Cerebellar cortex (tissue), 1 donor: Measurements from ENCODE around the gene GGACT.
A peak's percentile ranks its signal among the peaks of the same experiment; 100 is the strongest.
"Not testable (repeated sequence)": the region's sequence is repeated elsewhere in the genome, so short reads cannot be mapped to it uniquely, and the experiment has no call there.

Experiments
- DNase-seq: peaks from one replicate; pipeline ENCODE4 v3.0.0-alpha.2; 2015; ENCODE audit warnings: low spot score

The GGACT gene

DNA sequence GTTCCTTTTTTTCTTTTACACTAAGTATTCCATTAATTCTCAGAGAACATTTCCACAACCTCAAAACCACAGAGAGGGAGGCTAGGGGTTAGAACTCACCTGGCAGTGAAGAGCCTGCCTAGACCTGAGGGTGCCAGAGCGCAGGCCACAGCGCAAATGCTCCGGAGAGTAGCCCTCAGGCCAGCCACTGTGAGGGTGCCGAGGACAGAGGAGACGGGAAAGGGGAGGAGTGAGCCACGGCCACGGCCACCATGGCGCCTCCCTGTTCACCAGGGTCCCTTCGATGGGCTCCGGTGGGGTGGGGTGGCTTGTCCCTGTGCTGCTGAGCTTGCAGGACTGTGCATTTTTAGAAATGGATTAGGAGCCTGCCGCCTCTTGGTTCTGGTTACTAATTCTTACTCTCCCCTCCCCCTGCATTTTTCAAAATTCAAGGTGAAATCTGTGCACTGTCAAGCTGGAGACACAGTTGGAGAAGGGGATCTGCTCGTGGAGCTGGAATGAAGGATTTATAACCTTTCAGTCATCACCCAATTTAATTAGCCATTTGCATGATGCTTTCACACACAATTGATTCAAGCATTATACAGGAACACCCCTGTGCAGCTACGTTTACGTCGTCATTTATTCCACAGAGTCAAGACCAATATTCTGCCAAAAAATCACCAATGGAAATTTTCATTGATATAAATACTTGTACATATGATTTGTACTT, 58.8 kb downstream of the GGACT start:
- DNase-seq = no peak

DNA sequence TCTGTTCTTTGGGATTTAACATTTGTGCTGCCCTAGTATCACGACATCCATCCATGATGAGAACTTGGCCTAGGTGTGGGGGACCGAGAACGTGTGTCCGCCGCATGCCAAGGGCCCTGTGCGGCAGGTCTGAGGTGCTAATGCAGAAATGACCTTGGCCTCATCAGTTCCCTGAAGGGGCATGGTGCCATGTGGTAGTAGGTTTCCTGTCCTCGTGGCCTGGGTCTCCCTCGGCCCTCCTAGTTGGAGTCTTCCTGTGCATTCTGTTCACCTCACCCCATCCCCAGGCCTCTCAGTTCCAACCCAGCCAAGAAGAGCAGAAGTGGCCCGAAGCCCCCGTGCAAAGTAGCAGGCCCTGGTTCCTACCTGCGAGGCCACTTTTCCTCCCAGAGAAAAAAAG, 59.8 kb downstream of the GGACT start:
- DNase-seq = no peak

DNA sequence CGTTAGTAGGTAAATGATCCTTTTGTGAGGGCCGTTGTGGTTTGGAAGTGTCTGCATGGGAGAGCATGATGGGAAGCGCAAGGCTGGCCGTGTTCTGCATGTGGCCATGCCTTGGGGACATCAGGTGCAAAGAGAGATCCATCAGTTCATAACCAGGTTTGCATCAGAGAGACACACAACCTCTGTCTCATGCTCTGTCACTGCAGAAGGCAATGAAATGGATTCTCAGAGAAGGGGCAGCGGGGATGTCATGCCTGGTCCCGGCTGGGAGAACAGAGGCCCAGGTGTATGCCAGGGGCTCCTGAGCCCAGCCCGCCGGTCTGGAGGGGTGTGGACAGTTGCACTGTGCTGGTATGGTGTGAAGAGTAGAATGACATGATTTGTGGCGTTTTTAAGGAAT, 60.2 kb downstream of the GGACT start:
- no peak for DNase-seq

- DNase-seq = peak; percentile 18
Observed at GRCh38 chr13:100527644-100528043, 60.9 kb downstream of the GGACT start.

GRCh38 chr13:100526318-100527000, 62.1 kb downstream of the GGACT start:
- DNase-seq = peak; percentile 83

- peak; percentile 50 for DNase-seq
Observed at GRCh38 chr13:100525453-100526317, 62.9 kb downstream of the GGACT start.

DNA sequence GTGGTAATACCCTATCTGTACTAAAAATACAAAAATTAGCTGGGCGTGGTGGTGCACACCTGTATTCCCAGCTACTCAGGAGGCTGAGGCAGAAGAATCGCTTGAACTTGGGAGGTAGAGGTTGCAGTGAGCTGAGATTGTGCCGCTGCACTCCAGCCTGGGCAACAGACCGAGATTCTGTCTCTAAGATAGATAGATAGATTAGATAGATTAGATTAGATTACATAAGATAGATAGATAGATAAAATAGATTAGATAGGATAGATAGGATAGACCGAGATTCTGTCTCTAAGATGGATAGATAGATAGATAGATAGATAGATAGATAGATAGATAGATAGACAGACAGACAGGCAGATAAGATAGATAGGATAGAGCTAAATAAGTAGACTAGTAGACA, 63.9 kb downstream of the GGACT start:
- DNase-seq = not testable (repeated sequence)

DNA sequence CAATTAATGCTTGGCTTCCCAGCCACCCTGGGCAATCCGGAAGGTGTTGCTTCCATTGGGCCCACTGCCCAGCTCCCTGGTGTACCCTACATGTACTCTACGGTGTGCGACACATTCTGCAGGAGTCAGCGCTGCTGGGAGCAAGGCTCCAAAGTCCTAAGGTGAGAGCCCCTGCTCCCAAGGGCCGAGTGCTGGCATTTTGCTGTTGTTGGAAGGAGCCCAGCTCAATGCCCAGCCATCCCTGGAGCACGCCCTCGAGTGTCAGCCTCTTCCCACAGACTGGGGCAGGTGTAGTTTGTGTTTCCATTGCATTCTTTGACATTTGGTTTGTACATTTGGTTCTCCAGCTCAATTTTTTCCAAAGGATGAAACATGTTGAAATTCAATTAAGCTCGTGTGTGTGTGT, 64.6 kb downstream of the GGACT start:
- DNase-seq = no peak

DNA sequence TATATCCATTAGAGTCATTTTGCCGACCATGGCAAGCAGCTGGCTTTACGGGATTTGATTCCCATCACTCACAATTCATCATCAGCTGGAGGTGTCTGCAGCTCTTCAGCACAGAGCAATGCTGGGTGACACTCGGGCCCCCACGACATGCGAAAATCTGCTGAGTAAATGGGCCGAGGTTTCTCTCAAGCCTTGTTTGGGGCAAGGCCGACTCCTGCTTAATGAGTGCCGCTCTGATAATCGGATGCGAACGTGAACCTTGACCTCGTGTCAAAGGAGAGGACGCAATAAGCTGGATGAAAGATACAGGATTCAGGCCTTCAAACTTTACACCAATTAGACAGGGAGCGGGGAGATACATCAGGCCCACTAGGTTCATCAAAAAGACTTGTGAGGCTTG, 65.2 kb downstream of the GGACT start:
- no peak for DNase-seq

DNA sequence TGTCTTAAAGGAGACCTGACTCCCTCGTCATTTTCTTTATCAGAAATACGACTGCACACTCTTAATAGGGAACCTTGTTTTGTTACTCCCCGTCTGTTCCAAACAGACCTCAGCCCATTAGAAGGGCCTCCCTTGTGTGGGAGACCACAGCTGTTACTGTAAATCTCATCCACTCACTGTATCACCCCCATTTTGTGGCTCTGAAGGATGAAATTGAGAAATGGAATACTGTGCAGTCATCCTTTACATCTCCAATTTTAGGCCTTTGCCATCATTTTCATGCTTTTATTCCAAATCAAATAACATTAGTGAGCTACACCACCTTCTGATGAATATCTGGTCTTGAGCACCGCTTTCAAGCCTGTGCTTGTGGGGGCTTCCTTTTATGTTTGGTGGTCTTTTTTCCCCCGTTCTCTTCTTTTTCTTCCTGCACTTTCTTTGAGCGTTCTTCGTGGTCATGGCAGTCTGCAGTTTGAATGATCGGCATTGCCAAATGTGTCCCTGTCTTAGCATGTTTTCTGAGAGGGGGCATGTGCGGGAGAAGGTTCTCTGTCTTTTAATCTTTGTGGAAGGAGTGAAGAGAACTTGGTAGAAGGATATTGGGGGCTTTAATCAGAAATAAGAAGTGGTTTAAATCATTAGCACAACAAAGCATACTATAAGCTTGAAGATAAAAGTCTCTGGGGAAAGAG, 65.8 kb downstream of the GGACT start:
- no peak for DNase-seq

GRCh38 chr13:100521851-100522617, 66.6 kb downstream of the GGACT start:
- peak; percentile 69 for DNase-seq

- DNase-seq = peak; percentile 46
Observed at GRCh38 chr13:100520936-100521850, 67.4 kb downstream of the GGACT start.

DNA sequence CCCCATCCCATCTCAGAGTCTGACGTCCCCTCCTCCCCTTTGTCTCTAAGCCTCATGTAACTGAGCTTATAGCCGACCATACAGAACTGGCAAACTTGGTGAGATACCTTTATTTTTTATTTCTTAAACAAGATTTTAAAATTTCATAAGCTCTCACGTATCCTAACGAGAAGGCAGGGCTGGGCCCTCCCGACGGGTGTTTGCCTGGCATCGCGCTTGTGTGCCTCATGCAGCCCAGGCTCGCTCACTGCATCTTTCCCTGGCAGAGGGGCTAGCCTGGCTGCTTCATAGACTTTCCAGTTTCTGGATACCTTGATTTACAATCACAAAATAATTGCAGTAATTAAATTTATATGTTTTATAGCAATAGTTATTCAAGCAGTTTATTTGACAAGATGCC, 69.0 kb downstream of the GGACT start:
- DNase-seq = no peak

GRCh38 chr13:100518394-100519062, 70.1 kb downstream of the GGACT start:
- DNase-seq = no peak

DNA sequence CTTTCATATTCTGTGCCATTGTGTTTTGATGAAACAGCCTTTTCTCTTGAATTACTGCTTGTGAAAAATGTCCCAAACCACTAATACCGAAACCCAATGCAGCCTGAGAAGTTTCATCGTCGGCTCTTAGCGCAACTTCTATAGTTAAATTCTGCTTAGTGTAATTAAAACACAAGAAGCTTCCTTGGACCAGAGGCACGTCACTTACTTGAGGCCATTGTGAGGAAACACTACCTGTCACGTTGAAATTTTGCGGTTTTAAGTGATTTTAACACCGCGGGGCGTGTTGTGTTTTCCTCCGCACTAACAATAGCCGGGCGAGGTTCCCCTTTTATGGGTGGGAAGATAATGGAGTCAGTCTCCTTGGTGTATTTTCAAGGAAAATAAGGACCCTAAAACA, 70.9 kb downstream of the GGACT start:
- DNase-seq = no peak

DNA sequence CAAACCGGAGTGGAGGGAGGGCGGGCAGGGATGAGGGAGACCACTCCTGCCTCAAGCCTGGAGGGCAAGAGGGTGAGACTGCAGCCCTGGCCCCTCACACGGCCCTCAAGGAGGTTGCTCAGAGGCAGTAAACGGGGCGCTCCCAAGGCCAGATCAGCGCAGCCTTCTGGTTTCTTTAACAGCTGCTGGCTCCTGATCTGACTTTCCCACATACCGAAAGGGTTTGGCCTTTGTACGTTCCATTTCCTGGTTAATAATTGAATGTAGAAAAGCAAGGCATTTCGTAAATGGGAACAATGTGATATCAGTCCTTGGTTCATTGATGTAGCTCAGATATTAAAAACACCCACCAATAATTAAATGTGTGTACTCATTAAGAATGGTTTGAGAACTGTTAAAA, 71.5 kb downstream of the GGACT start:
- no peak for DNase-seq

- DNase-seq = no peak
Observed at GRCh38 chr13:100515410-100515800, 73.2 kb downstream of the GGACT start.

DNA sequence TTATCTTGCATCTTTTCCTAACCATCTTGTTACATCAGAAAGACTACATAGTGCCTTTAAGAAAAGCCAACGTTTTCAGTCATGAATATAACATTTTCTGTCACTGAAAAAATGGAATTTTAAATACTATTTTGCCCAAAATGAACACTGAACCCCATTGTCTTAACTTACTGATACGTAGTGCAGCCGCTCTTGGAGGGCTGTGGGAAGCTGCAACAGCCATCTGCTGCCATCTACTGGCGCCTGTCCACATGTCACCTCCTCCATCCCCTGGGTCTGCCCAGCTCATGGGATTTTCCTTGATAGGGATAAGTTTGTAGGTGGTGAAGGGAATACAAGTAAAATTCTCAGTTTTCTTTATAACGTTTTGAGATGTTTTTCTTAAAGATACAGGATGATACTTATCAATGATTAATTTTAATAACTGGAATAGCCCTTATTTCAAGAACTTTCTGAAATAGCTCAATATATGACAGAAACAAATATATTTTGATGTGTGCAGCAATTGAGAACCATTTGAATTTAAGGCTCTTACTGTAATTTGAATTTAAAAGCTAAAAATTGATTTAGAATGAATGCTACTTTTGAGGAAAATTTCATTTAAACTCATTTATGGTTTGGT, 73.7 kb downstream of the GGACT start:
- DNase-seq = peak; percentile 96

- peak; percentile 65 for DNase-seq
Observed at GRCh38 chr13:100513987-100514670, 74.5 kb downstream of the GGACT start.
